22Rv1 (cell line): ENCODE measurements around the gene SASH1.

ENCODE experiments used
- ZFX ChIP-seq: fragments of 450-650 bp; IDR thresholded peaks from 2 replicates; pipeline ENCODE4 v1.6.1; 2017; ENCODE audit warnings: antibody characterized with exemption, borderline replicate concordance
- TF ChIP-seq, protein P1 (sequence below): fragments of 450-650 bp; IDR thresholded peaks from 2 replicates; pipeline ENCODE4 v1.5.1; 2017; ENCODE audit warnings: mild to moderate bottlenecking

DNA sequence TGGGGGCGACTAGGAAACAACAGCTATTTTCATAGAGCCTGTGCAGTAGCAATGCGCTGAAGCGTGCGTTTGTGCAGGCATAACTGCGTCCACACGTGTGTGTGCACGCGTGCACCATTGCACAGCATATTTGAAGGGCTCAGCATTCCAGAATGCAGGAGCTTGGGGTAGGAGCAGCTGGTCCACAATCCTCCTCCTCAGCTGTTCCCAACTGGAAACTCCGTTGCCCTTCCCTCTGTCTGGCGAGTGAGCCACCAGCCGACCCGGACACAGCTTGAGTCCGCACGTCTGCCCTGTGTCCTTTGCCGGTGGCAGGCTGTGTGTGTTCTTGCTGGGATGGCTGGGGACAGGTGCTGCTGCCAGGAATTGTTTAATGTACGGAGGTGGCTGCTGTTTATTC, 110.2 kb downstream of the SASH1 start:
- TF ChIP-seq, protein P1, sequence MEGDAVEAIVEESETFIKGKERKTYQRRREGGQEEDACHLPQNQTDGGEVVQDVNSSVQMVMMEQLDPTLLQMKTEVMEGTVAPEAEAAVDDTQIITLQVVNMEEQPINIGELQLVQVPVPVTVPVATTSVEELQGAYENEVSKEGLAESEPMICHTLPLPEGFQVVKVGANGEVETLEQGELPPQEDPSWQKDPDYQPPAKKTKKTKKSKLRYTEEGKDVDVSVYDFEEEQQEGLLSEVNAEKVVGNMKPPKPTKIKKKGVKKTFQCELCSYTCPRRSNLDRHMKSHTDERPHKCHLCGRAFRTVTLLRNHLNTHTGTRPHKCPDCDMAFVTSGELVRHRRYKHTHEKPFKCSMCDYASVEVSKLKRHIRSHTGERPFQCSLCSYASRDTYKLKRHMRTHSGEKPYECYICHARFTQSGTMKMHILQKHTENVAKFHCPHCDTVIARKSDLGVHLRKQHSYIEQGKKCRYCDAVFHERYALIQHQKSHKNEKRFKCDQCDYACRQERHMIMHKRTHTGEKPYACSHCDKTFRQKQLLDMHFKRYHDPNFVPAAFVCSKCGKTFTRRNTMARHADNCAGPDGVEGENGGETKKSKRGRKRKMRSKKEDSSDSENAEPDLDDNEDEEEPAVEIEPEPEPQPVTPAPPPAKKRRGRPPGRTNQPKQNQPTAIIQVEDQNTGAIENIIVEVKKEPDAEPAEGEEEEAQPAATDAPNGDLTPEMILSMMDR: no peak
- TF ChIP-seq ZFX: no peak
